Measurements from ENCODE around the gene DGKQ. TPM values are rescaled to one million over a fixed set of nuclear protein-coding genes. Genes with fewer than 3 reads are reported as not detected.

Gene DGKQ
- total and polyA plus RNA-seq, 9 of the 15 experiments (the other 6 are each of a cell fraction or from before 2014, with no cell fraction given): 0.17 to 22.0 (median 5.6) TPM

- peak overlapping the region in 1 of 2 experiments; percentile 1; a peak in 1 of 4 replicates for H3K9ac ChIP-seq (ENCODE audit: insufficient read depth in 1 of 2, low read depth in 2 of 2, low read length in 2 of 2)
- ChIA-PET POLR2A (interaction anchor here (1.3 kb wide), 1 partner anchor 31 kb away, joined by 3 read pairs; the partner anchor contains the start of genes GAK and TMEM175), CTCF (ENCODE audit: low intra/inter-chr PET ratio) (no interaction called here)
- no peaks in the 10 kb centered on the region for H4K20me1 ChIP-seq (replicated peaks; ENCODE audit: control insufficient read depth, insufficient read depth, low read length)
- H3K4me2 ChIP-seq (ENCODE audit: insufficient read depth, low read length): no peak overlapping the region
- WGBS (ENCODE audit: insufficient coverage, low coverage, missing lambda C conversion rate): 92% methylated on average over 20 of the region's 39 CpGs
- H3K4me1 ChIP-seq (replicated peaks in 1 of 2; ENCODE audit: control insufficient read depth in 2 of 2, insufficient read depth in 2 of 2, low read length in 2 of 2): peaks cover 0 to 42% of the 10 kb centered on the region in 2 experiments; a peak in 2 of 5 replicates
- H3K27me3 ChIP-seq (ENCODE audit: control insufficient read depth in 2 of 2, insufficient read depth in 2 of 2, low read length in 2 of 2): no peaks in the 10 kb centered on the region
- H3K79me2 ChIP-seq (ENCODE audit: control insufficient read depth, insufficient read depth, low read length): no peaks in the 10 kb centered on the region
- no peaks in the 10 kb centered on the region for H3K9me3 ChIP-seq (replicated peaks; ENCODE audit: control insufficient read depth, insufficient read depth, low read depth, low read length)
- ATAC-seq (no peak), DNase-seq (ENCODE audit: extremely low read depth in 1 of 4, low spot score in 3 of 4) (no peak), FAIRE-seq (no peak)
- no peaks in the 10 kb centered on the region for H3K9me1 ChIP-seq (ENCODE audit: control insufficient read depth, insufficient read depth, low read length)
- H3K36me3 ChIP-seq (ENCODE audit: control insufficient read depth, insufficient read depth, low read length): peaks cover 26% of the 10 kb centered on the region; the same call in 1 of the 3 replicates
- in situ Hi-C loops (cut with MboI): no loop called here
- intact Hi-C loops (cut with micrococcal nuclease): no loop called here
- no peak overlapping the region for H3K27ac ChIP-seq (ENCODE audit: extremely low read depth, low read depth, low read length)
- no TSS peak for BruUV-seq (replicated peaks)
- H3K4me3 ChIP-seq: no peak overlapping the region
- H2AFZ ChIP-seq (ENCODE audit: low read depth, low read length): no peak overlapping the region
- TF ChIP-seq E2F1 (CRISPR knock-in tag; IDR thresholded peaks at IDR 0.05) (no peak), ARID4B (CRISPR knock-in tag; IDR thresholded peaks at IDR 0.05) (no peak), PPARD (CRISPR knock-in tag; IDR thresholded peaks at IDR 0.05) (no peak), BMI1 (IDR thresholded peaks at IDR 0.05; ENCODE audit: low read length) (no peak), RBFOX2 (IDR thresholded peaks at IDR 0.05; ENCODE audit: low read depth, low read length) (0 out of 2 replicates have a peak, but pooled peaks have one; percentile 26), ZNF445 (CRISPR knock-in tag; IDR thresholded peaks at IDR 0.05; ENCODE audit: low read depth) (no peak), ZHX1 (conservative IDR thresholded peaks at IDR 0.05; ENCODE audit: low read length) (no peak), POLR2G (IDR thresholded peaks at IDR 0.05; ENCODE audit: low read depth, low read length) (peak; percentile 46; the same call in 1 of the 2 replicates), BRF2 (IDR thresholded peaks at IDR 0.05; ENCODE audit: borderline replicate concordance, insufficient read depth, insufficient read length) (no peak), FOXK1 (CRISPR knock-in tag; IDR thresholded peaks at IDR 0.05; ENCODE audit: borderline replicate concordance) (no peak)
Observed at GRCh38 chr4:963276-964225, 9.8 kb downstream of the DGKQ start.
